HEK293 (cell line): Measurements from ENCODE around the gene B3GLCT.
A peak's percentile ranks its signal among the peaks of the same experiment; 100 is the strongest.

Experiments
- CTCF ChIA-PET: fragments of 350-600 bp; formaldehyde crosslinking; extraction: SDS; loops from one replicate; lab custom pipeline; 2021; ENCODE audit warnings: antibody characterized with exemption; lab: Yijun Ruan, JAX
- POLR2A ChIA-PET: fragments of 300-600 bp; formaldehyde crosslinking; extraction: SDS; loops from one replicate; lab custom pipeline; 2020; ENCODE audit warnings: antibody characterized with exemption, inconsistent platforms; lab: Yijun Ruan, JAX
- H3K27ac ChIP-seq: fragments of 200-500 bp; sonication (Bioruptor generic); 2 replicates; pipeline ENCODE4 v1.5.1; 2014; ENCODE audit warnings: low read depth, low read length, control low read depth, inconsistent platforms; ENCODE audit errors: extremely low read depth
- H3K36me3 ChIP-seq, 2 experiments: fragments of 200-500 bp in 1 of 2; sonication (Bioruptor generic) in 1 of 2; 1 replicate in 1 of 2; 2 replicates in 1 of 2; pipeline ENCODE4 v1.5.1; 2014 to 2017; ENCODE audit warnings: inconsistent platforms in 2 of 2, low read length in 2 of 2; ENCODE audit not compliant: control insufficient read depth in 2 of 2, insufficient read depth in 1 of 2
- H3K4me1 ChIP-seq: fragments of 200-500 bp; sonication (Bioruptor generic); 2 replicates; pipeline ENCODE4 v1.5.1; 2014; ENCODE audit warnings: mild to moderate bottlenecking, low read length, inconsistent platforms; ENCODE audit not compliant: control insufficient read depth, insufficient read depth
- H3K4me3 ChIP-seq: 2 replicates; pipeline ENCODE4 v1.5.1; 2011; ENCODE audit warnings: low read depth, mild to moderate bottlenecking, control low read depth, low read length, moderate library complexity
- H3K9me3 ChIP-seq: fragments of 200-500 bp; sonication (Bioruptor generic); 2 replicates; pipeline ENCODE4 v1.5.1; 2014; ENCODE audit warnings: low read depth, low read length, inconsistent platforms; ENCODE audit not compliant: control insufficient read depth, insufficient read depth
- FEZF1 ChIP-seq: fragments of 450-650 bp; formaldehyde crosslinking; IDR thresholded peaks from 2 replicates; pipeline ENCODE4 v1.5.1; 2016; ENCODE audit warnings: missing biosample characterization, missing genetic modification characterization
- GLIS1 ChIP-seq: fragments of 450-650 bp; formaldehyde crosslinking; IDR thresholded peaks from 2 replicates; pipeline ENCODE4 v1.5.1; 2016; ENCODE audit warnings: missing biosample characterization, missing genetic modification characterization
- KLF17 ChIP-seq: fragments of 450-650 bp; formaldehyde crosslinking; IDR thresholded peaks from 2 replicates; pipeline ENCODE4 v1.5.1; 2016; ENCODE audit warnings: missing biosample characterization, missing genetic modification characterization
- KLF8 ChIP-seq: fragments of 450-650 bp; formaldehyde crosslinking; IDR thresholded peaks from 2 replicates; pipeline ENCODE4 v1.5.1; 2016; ENCODE audit warnings: missing biosample characterization, missing genetic modification characterization
- OVOL3 ChIP-seq: fragments of 450-650 bp; formaldehyde crosslinking; IDR thresholded peaks from 2 replicates; pipeline ENCODE4 v1.5.1; 2016; ENCODE audit warnings: missing biosample characterization, missing genetic modification characterization
- SP2 ChIP-seq: fragments of 450-650 bp; formaldehyde crosslinking; IDR thresholded peaks from 2 replicates; pipeline ENCODE4 v1.5.1; 2016; ENCODE audit warnings: missing biosample characterization, missing genetic modification characterization
- TSHZ1 ChIP-seq: fragments of 450-650 bp; formaldehyde crosslinking; IDR thresholded peaks from 2 replicates; pipeline ENCODE4 v1.5.1; 2016; ENCODE audit warnings: missing biosample characterization, missing genetic modification characterization, borderline replicate concordance
- ZBTB44 ChIP-seq: fragments of 450-650 bp; IDR thresholded peaks from 2 replicates; pipeline ENCODE4 v1.5.1; 2018; ENCODE audit warnings: missing biosample characterization, mild to moderate bottlenecking, missing genetic modification characterization
- ZNF211 ChIP-seq: fragments of 450-650 bp; formaldehyde crosslinking; IDR thresholded peaks from 2 replicates; pipeline ENCODE4 v1.5.1; 2016; ENCODE audit warnings: low read depth, missing biosample characterization, missing genetic modification characterization
- ZNF239 ChIP-seq: fragments of 450-650 bp; formaldehyde crosslinking; IDR thresholded peaks from 2 replicates; pipeline ENCODE4 v1.5.1; 2016; ENCODE audit warnings: missing biosample characterization, missing genetic modification characterization
- ZNF280C ChIP-seq: fragments of 450-650 bp; formaldehyde crosslinking; IDR thresholded peaks from 2 replicates; pipeline ENCODE4 v1.5.1; 2016; ENCODE audit warnings: missing biosample characterization, missing genetic modification characterization
- ZNF341 ChIP-seq: fragments of 450-650 bp; formaldehyde crosslinking; IDR thresholded peaks from 2 replicates; pipeline ENCODE4; 2016; ENCODE audit warnings: low read depth, missing biosample characterization, missing genetic modification characterization
- ZNF529 ChIP-seq: fragments of 450-650 bp; formaldehyde crosslinking; IDR thresholded peaks from 2 replicates; pipeline ENCODE4 v1.5.1; 2017; ENCODE audit warnings: missing genetic modification characterization, missing biosample characterization; ENCODE audit not compliant: insufficient replicate concordance
- ZNF561 ChIP-seq: fragments of 450-650 bp; IDR thresholded peaks from 2 replicates; pipeline ENCODE4 v1.5.1; 2018; ENCODE audit warnings: missing biosample characterization, missing genetic modification characterization, borderline replicate concordance
- ZNF623 ChIP-seq: fragments of 450-650 bp; formaldehyde crosslinking; IDR thresholded peaks from 2 replicates; pipeline ENCODE4 v1.5.1; 2016; ENCODE audit warnings: missing biosample characterization, missing genetic modification characterization
- ZNF664 ChIP-seq: fragments of 450-650 bp; formaldehyde crosslinking; IDR thresholded peaks from 2 replicates; pipeline ENCODE4 v1.5.1; 2016; ENCODE audit warnings: missing biosample characterization, missing genetic modification characterization
- ZNF777 ChIP-seq: fragments of 450-650 bp; formaldehyde crosslinking; IDR thresholded peaks from 2 replicates; pipeline ENCODE4 v1.5.1; 2017; ENCODE audit warnings: missing biosample characterization, missing genetic modification characterization, borderline replicate concordance
- ZSCAN30 ChIP-seq: fragments of 450-650 bp; IDR thresholded peaks from 2 replicates; pipeline ENCODE4 v1.5.1; 2018; ENCODE audit warnings: missing biosample characterization, mild to moderate bottlenecking, missing genetic modification characterization, moderate library complexity
- ZSCAN5A ChIP-seq: fragments of 450-650 bp; formaldehyde crosslinking; IDR thresholded peaks from 2 replicates; pipeline ENCODE4 v1.5.1; 2016; ENCODE audit warnings: missing biosample characterization, missing genetic modification characterization
- ZXDB ChIP-seq: fragments of 450-650 bp; formaldehyde crosslinking; IDR thresholded peaks from 2 replicates; pipeline ENCODE4 v1.5.1; 2016; ENCODE audit warnings: missing biosample characterization, missing genetic modification characterization

B3GLCT gene

GRCh38 chr13:31209841-31210210 is 10.1 kb downstream of the B3GLCT start (continued):
- TF ChIP-seq TSHZ1 (0 out of 2 replicates have a peak, but pooled peaks have one; percentile 45), OVOL3 (peak; percentile 55), ZXDB (tag by site-specific recombination) (0 out of 2 replicates have a peak, but pooled peaks have one; percentile 24), ZNF561 (tag by site-specific recombination) (peak; percentile 65), SP2 (tag by site-specific recombination) (no peak), ZNF341 (tag by site-specific recombination) (no peak), ZNF664 (tag by site-specific recombination) (0 out of 2 replicates have a peak, but pooled peaks have one; percentile 52), ZSCAN30 (tag by site-specific recombination) (peak; percentile 38; the same call in 1 of the 2 replicates), ZBTB44 (tag by site-specific recombination) (peak; percentile 94), ZNF777 (tag by site-specific recombination) (no peak), ZSCAN5A (no peak)
- TF ChIP-seq, all 188 proteins: peak for 25

- POLR2A ChIA-PET: no interaction called here
- TF ChIP-seq GLIS1 (tag by site-specific recombination) (peak; percentile 52), FEZF1 (tag by site-specific recombination) (peak; percentile 43; the same call in 1 of the 2 replicates), KLF8 (tag by site-specific recombination) (no peak)
- H3K9me3 ChIP-seq: no peaks in the 10 kb centered on the region
- H3K36me3 ChIP-seq: no peaks in the 10 kb centered on the region; a peak in 1 of 3 replicates
- CTCF ChIA-PET: interaction anchor here (2.3 kb wide), 1 partner anchor 13 kb away, joined by 15 read pairs; the partner anchor contains the start of gene B3GLCT
- H3K4me1 ChIP-seq: peaks cover 2% of the 10 kb centered on the region
- no peak overlapping the region for H3K27ac ChIP-seq
- no peak overlapping the region for H3K4me3 ChIP-seq
These were observed 14.0 kb downstream of the B3GLCT start for GRCh38 chr13:31213651-31214289.

GRCh38 chr13:31214435-31214834 is 14.7 kb downstream of the B3GLCT start:
- Histone ChIP-seq H3K4me1 (no peaks in the 10 kb centered on the region), H3K4me3 (no peak overlapping the region), H3K27ac (no peak overlapping the region), H3K9me3 (no peaks in the 10 kb centered on the region), H3K36me3 (no peaks in the 10 kb centered on the region; a peak in 1 of 3 replicates)
- ChIA-PET POLR2A (no interaction called here), CTCF (interaction anchor here (2.3 kb wide), 1 partner anchor 14 kb away, joined by 15 read pairs; the partner anchor contains the start of gene B3GLCT)
- TF ChIP-seq ZNF211 (tag by site-specific recombination) (no peak), ZNF529 (tag by site-specific recombination) (no peak), ZNF623 (tag by site-specific recombination) (no peak), ZNF280C (tag by site-specific recombination) (no peak), ZNF239 (tag by site-specific recombination) (no peak), FEZF1 (tag by site-specific recombination) (no peak), KLF17 (tag by site-specific recombination) (no peak)
